AG04449 (cell line): Measurements from ENCODE around the gene PSMB8.

Experiments
- CTCF ChIA-PET: fragments of 350-600 bp; formaldehyde crosslinking; extraction: SDS; loops from one replicate; lab custom pipeline; 2021; ENCODE audit warnings: antibody characterized with exemption; lab: Yijun Ruan, JAX
- POLR2A ChIA-PET: fragments of 400-600, 350-600 bp; formaldehyde crosslinking; extraction: SDS; loops from one replicate; lab custom pipeline; 2020; ENCODE audit warnings: antibody characterized with exemption, inconsistent platforms; lab: Yijun Ruan, JAX
- DNase-seq: peaks from one replicate; pipeline ENCODE4 v3.0.0-alpha.2; 2010; ENCODE audit warnings: low read depth, low spot score
- H3K4me3 ChIP-seq: 2 replicates; pipeline ENCODE4 v1.5.1; 2011; ENCODE audit warnings: low read depth, mild to moderate bottlenecking, control low read depth, low read length
- TF ChIP-seq, protein P1 (sequence below): IDR thresholded peaks from one replicate; pipeline ENCODE4 v1.5.1; 2011; ENCODE audit warnings: mild to moderate bottlenecking, moderate library complexity, low read length, control low read depth, inconsistent platforms; ENCODE audit not compliant: insufficient read depth; ENCODE audit errors: missing control alignments

Gene PSMB8

DNA sequence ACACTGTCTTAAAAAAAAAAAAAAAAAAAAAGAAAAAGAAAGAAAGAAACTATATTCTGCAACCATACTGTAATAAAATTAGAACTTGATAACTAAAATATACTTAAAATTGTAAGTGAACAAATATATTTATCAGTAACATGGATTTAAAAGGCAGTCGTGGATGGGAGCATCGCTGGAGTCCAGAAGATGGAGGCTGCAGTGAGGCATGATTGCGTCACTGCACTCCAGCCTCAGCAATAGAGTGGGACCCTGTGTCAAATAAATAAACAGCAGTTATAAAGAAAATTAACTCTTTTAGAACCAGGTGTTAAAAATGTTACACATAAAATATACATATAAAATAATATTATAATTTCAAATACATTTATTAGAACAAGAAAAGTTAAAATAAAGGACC lies 18.9 kb upstream of the PSMB8 start:
- DNase-seq, result no peak
- no peak overlapping the region for H3K4me3 ChIP-seq
- POLR2A ChIA-PET, result no interaction called here
- TF ChIP-seq, protein P1, sequence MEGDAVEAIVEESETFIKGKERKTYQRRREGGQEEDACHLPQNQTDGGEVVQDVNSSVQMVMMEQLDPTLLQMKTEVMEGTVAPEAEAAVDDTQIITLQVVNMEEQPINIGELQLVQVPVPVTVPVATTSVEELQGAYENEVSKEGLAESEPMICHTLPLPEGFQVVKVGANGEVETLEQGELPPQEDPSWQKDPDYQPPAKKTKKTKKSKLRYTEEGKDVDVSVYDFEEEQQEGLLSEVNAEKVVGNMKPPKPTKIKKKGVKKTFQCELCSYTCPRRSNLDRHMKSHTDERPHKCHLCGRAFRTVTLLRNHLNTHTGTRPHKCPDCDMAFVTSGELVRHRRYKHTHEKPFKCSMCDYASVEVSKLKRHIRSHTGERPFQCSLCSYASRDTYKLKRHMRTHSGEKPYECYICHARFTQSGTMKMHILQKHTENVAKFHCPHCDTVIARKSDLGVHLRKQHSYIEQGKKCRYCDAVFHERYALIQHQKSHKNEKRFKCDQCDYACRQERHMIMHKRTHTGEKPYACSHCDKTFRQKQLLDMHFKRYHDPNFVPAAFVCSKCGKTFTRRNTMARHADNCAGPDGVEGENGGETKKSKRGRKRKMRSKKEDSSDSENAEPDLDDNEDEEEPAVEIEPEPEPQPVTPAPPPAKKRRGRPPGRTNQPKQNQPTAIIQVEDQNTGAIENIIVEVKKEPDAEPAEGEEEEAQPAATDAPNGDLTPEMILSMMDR, result no peak
- CTCF ChIA-PET, result interaction anchor here (1.0 to 9.9 kb wide), 4 partner anchors 5 to 24 kb away, joined by 3 to 199 read pairs (median 18); partner anchors contain the start of genes PSMB9, TAP1 and TAP2

DNA sequence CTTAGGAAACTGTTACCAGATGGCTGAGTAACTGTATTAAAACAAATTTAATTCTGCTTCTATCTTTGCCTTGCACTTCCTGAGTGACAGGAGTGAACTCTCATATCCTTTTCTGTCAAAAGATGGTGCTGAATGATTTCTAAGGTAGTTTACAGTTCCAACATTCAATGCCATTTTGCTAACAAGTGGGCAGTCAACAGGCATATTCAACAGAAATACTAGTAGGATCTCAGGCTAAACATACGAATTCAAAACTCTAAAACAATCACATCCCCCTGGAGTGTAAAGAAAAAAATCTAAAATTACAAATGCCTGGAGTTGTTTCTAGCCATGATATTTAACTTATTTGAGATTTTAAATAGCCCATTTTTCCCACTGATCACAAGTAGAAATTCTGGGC lies 16.8 kb upstream of the PSMB8 start:
- ChIA-PET CTCF (interaction anchor here (0.8 to 9.6 kb wide), 10 partner anchors 7 to 388 kb away, joined by 3 to 313 read pairs (median 4); partner anchors contain the start of genes PSMB8 and TAP2), POLR2A (no interaction called here)
- H3K4me3 ChIP-seq, result no peak overlapping the region
- TF ChIP-seq, protein P1, result no peak
- DNase-seq, result no peak

DNA sequence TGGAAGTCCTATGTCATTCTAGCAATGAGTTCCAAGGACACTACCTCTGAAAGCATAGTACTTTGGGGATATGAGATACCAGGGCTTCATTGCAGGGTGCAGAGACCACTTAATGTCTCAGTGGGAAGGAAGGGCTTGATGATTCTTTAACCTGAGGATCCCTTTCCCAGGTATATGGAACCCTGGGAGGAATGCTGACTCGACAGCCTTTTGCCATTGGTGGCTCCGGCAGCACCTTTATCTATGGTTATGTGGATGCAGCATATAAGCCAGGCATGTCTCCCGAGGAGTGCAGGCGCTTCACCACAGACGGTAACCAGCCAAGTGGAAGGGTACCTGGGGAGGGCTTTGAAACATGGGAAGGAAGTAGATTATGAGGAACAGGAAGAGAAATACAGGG lies 14.3 kb upstream of the PSMB8 start:
- POLR2A ChIA-PET, result interaction anchor here (0.6 kb wide), 1 partner anchor 120 kb away, joined by 3 read pairs; no protein-coding TSS in a partner anchor
- TF ChIP-seq, protein P1, result no peak
- H3K4me3 ChIP-seq, result no peak overlapping the region
- CTCF ChIA-PET, result interaction anchor here (1.3 to 9.6 kb wide), 5 partner anchors 8 to 95 kb away, joined by 3 to 313 read pairs (median 9); partner anchors contain the start of genes HLA-DMA, PSMB8 and TAP2
- DNase-seq, result no peak

DNA sequence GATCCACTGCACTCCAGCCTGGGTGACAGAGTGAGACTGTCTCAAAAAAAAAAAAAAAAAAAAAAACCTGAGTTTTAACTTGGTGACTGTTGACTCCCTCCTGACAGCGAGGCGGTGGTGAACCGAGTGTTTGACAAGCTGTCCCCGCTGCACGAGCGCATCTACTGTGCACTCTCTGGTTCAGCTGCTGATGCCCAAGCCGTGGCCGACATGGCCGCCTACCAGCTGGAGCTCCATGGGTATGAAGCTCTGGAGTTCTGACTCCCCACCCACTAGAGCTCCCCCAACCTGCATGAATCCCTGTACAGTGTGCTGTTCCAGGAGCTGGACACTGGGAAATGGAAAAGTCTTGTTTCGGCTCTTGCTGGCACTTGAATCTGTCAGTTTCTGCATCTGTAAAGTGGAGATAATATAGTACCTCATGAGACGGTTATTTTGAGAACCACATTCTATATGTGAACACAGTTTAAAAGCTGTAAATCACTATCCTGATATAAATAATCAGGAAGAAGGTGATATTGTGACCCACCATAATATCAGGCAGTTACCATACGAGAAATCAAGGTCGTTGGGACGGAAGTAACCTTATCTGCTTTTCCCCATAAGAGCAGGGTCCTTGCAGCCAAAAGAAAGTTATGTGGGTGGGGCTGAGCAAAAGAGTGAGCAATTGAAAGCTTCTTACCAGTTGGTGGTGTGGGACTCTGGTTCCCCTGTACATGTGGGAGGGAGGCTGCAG lies 13.5 kb upstream of the PSMB8 start:
- H3K4me3 ChIP-seq, result no peak overlapping the region
- ChIA-PET CTCF (interaction anchor here (0.6 to 9.6 kb wide), 6 partner anchors 7 to 96 kb away, joined by 3 to 313 read pairs (median 10); partner anchors contain the start of genes HLA-DMA, PSMB8 and TAP2), POLR2A (no interaction called here)
- TF ChIP-seq, protein P1, result no peak
- DNase-seq, result no peak

DNA sequence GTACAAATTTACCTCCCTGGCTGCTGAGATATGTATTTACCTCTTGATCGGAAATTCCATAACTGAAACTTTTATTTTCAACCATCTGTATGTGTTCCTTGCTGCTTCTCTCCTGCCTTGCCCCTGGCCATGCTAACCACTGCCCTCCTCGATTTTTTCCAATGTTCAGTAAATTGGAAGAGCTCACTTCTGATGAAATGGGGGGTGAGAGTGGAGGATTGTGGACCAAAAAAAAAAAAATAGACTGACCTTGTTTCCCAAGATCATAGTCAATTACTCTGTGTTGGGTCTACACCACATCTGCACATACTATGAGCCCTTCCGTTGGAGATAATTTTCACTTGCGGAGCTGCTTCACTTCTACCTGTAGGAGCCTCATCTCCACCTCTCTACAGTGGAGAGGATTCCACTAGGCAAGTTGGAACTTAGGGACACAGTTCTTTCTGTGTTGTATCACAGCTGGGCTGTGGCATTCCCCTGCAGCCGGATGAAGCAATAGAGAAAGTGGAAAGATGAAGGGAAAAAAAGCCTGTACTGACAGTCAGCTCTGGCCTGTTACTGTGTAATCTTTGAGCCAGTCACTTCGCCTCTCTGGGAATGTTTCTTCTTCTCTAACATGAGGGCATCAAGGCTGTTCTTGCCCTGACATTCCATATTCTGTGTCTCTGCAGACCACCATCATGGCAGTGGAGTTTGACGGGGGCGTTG lies 11.8 kb upstream of the PSMB8 start:
- DNase-seq, result no peak
- CTCF ChIA-PET, result interaction anchor here (0.7 to 9.6 kb wide), 7 partner anchors 12 to 392 kb away, joined by 3 to 313 read pairs (median 8); partner anchors contain the start of genes PSMB8 and TAP2
- TF ChIP-seq, protein P1, result no peak
- H3K4me3 ChIP-seq, result no peak overlapping the region
- POLR2A ChIA-PET, result interaction anchor here (0.6 to 1.3 kb wide), 3 partner anchors 13 to 166 kb away, joined by 3 to 7 read pairs (median 4); no protein-coding TSS in a partner anchor
